Myocyte (in vitro differentiated cells): ENCODE measurements around the gene SCAP. TPM values are rescaled to one million over a fixed set of nuclear protein-coding genes. Genes with fewer than 3 reads are reported as not detected.
"Not testable (repeated sequence)": the region's sequence is repeated elsewhere in the genome, so short reads cannot be mapped to it uniquely, and the experiment has no call there.

ENCODE experiments used
- DNase-seq: peaks from one replicate; pipeline ENCODE4 v3.0.0-alpha.2; 2012; ENCODE audit warnings: low read depth
- polyA plus RNA-seq: library from polyadenylated mRNA; unstranded; fragments of >200 nt; gene quantifications from one replicate; pipeline ENCODE4 v1.2.1, GENCODE V29; 2012; ENCODE audit warnings: missing spikeins
- total RNA-seq: library from RNA; depleted of rRNA; stranded (reverse); fragments of >200 nt; gene quantifications from 2 replicates; pipeline ENCODE4 v1.2.3, GENCODE V29; 2014

SCAP gene
- 77.3 and 98.8 TPM in 2 replicates for total RNA-seq
- 59.8 TPM for polyA plus RNA-seq

GRCh38 chr3:47475570-47476329 is at the start of gene SCAP:
Gene SCAP, minus strand, starts transcription at chr3:47475941. Its CDS starts 32,948 bp downstream, at chr3:47442993.
- DNase-seq = peak; percentile 87

GRCh38 chr3:47523310-47524073 is 47.8 kb upstream of the SCAP start:
- DNase-seq = peak; percentile 4

- DNase-seq = peak; percentile 92
Observed at GRCh38 chr3:47522082-47522987, 46.6 kb upstream of the SCAP start.

GRCh38 chr3:47520756-47521155 is 45.0 kb upstream of the SCAP start:
- DNase-seq = no peak

GRCh38 chr3:47517937-47518336 is 42.2 kb upstream of the SCAP start:
- DNase-seq = no peak

- no peak for DNase-seq
Observed at GRCh38 chr3:47515864-47516319, 40.2 kb upstream of the SCAP start.

GRCh38 chr3:47515100-47515499 is 39.4 kb upstream of the SCAP start:
- no peak for DNase-seq

GRCh38 chr3:47513125-47513929 is 37.6 kb upstream of the SCAP start, which contains the start of gene ELP6:
Gene ELP6, minus strand, starts transcription at chr3:47513712. Its CDS starts 122 bp downstream, at chr3:47513590.
- DNase-seq = peak; percentile 97

- peak; percentile 22 for DNase-seq
Observed at GRCh38 chr3:47512416-47513124, 36.8 kb upstream of the SCAP start.

- DNase-seq = not testable (repeated sequence)
Observed at GRCh38 chr3:47505267-47505666, 29.5 kb upstream of the SCAP start.

- no peak for DNase-seq
Observed at GRCh38 chr3:47504113-47504512, 28.4 kb upstream of the SCAP start.

- no peak for DNase-seq
Observed at GRCh38 chr3:47503033-47503432, 27.3 kb upstream of the SCAP start.

GRCh38 chr3:47496892-47497291 is 21.2 kb upstream of the SCAP start:
- no peak for DNase-seq

GRCh38 chr3:47495886-47496285 is 20.1 kb upstream of the SCAP start:
- no peak for DNase-seq

- DNase-seq = no peak
Observed at GRCh38 chr3:47495111-47495510, 19.4 kb upstream of the SCAP start.

GRCh38 chr3:47491777-47492176 is 16.0 kb upstream of the SCAP start:
- DNase-seq = no peak

GRCh38 chr3:47491186-47491585 is 15.4 kb upstream of the SCAP start:
- DNase-seq = no peak

GRCh38 chr3:47487265-47487664 is 11.5 kb upstream of the SCAP start:
- no peak for DNase-seq

- no peak for DNase-seq
Observed at GRCh38 chr3:47485812-47486211, 10.1 kb upstream of the SCAP start.

GRCh38 chr3:47482366-47482765 is 6.6 kb upstream of the SCAP start:
- peak; percentile 13 for DNase-seq
